Measurements from ENCODE around the gene TAL1.

DNA sequence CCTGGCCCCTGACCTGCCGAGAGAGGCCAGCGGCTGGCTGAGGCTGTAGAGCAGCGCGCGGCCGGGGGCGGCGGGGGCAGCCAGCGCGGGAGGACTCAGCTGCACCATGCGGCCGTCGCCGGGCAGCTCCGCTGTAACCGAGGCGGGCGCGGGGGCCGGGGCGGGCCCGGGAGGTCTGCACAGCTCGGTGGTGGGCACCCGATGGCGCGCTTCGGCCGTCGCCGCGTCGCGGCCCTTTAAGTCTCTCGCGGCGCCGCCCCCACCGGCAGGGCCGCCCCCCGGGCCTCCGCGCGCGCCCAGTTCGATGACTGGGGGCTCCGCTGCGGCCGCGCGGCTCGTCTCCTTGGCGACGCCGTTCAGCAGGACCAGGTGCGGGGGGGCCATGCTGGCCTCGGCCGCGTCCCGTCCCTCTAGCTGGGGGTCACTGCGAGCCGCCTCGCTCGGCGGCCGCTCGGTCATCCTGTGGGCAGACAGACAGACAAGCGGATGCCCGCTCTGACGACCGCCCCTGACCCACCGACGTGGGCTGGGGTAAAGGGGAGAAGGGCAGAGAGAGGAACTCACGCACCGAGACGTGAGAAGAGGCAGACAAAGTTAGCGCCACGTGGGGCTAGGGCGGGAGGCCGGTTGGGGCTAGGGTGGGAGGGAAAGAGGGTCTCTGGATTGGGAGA, 6.5 kb downstream of the TAL1 start:
- TF ChIP-seq EP300 (IDR thresholded peaks at IDR 0.05): no peak
- no peak for TF ChIP-seq POLR2A (IDR thresholded peaks at IDR 0.05)

Data from tibial nerve (tissue), 3 donors.